ENCODE measurements around the gene ZCCHC10.
"Not testable (repeated sequence)": the region's sequence is repeated elsewhere in the genome, so short reads cannot be mapped to it uniquely, and the experiment has no call there.

The ZCCHC10 gene

GRCh38 chr5:132961887-132962286 lies 64.5 kb downstream of the ZCCHC10 start:
- Histone ChIP-seq H4K20me1 (ENCODE audit: insufficient read depth, low read length) (no peaks in the 10 kb centered on the region; the same call in 1 of the 2 replicates), H3K27ac (ENCODE audit: low read depth, low read length, poor library complexity, severe bottlenecking) (peak overlapping the region; percentile 50)

GRCh38 chr5:132961123-132961815 lies 65.1 kb downstream of the ZCCHC10 start:
- peaks cover 24% of the 10 kb centered on the region for H3K36me3 ChIP-seq (ENCODE audit: insufficient read depth, low read length)
- H3K4me3 ChIP-seq (ENCODE audit: low read depth, low read length, poor library complexity, severe bottlenecking): peak overlapping the region; percentile 68
- H3F3A ChIP-seq (ENCODE audit: insufficient read depth, low read length); H3K9me3 ChIP-seq (ENCODE audit: low read length); H4K20me1 ChIP-seq (ENCODE audit: insufficient read depth, low read length); H3K27ac ChIP-seq (ENCODE audit: low read depth, low read length, poor library complexity, severe bottlenecking); H2AFZ ChIP-seq (ENCODE audit: low read length); H3K27me3 ChIP-seq (ENCODE audit: insufficient read depth, low read length); H3K9me2 ChIP-seq (ENCODE audit: low read depth, low read length): not testable (repeated sequence)
- peak overlapping the region; percentile 73 for H3K9ac ChIP-seq (ENCODE audit: low read length)
- peaks cover 18% of the 10 kb centered on the region for H3K4me1 ChIP-seq (ENCODE audit: insufficient read depth, low read length, severe bottlenecking)
- peaks cover 64% of the 10 kb centered on the region for H3K79me2 ChIP-seq (ENCODE audit: insufficient read depth, low read length)
- H3K4me2 ChIP-seq (ENCODE audit: low read length): peak overlapping the region; percentile 83

More at GRCh38 chr5:132961887-132962286, 64.5 kb downstream of the ZCCHC10 start:
- Histone ChIP-seq H3K27me3 (ENCODE audit: insufficient read depth, low read length) (no peaks in the 10 kb centered on the region), H3K36me3 (ENCODE audit: insufficient read depth, low read length) (peaks cover 24% of the 10 kb centered on the region), H3K9me3 (ENCODE audit: low read length) (no peaks in the 10 kb centered on the region), H3F3A (ENCODE audit: insufficient read depth, low read length) (no peaks in the 10 kb centered on the region), H3K9ac (ENCODE audit: low read length) (peak overlapping the region; percentile 73), H3K79me2 (ENCODE audit: insufficient read depth, low read length) (peaks cover 59% of the 10 kb centered on the region), H3K4me1 (ENCODE audit: insufficient read depth, low read length, severe bottlenecking) (peaks cover 18% of the 10 kb centered on the region), H2AFZ (ENCODE audit: low read length) (no peak overlapping the region), H3K9me2 (ENCODE audit: low read depth, low read length) (no peaks in the 10 kb centered on the region), H3K4me3 (ENCODE audit: low read depth, low read length, poor library complexity, severe bottlenecking) (peak overlapping the region; percentile 68), H3K4me2 (ENCODE audit: low read length) (peak overlapping the region; percentile 83)
- TF ChIP-seq, protein P1, sequence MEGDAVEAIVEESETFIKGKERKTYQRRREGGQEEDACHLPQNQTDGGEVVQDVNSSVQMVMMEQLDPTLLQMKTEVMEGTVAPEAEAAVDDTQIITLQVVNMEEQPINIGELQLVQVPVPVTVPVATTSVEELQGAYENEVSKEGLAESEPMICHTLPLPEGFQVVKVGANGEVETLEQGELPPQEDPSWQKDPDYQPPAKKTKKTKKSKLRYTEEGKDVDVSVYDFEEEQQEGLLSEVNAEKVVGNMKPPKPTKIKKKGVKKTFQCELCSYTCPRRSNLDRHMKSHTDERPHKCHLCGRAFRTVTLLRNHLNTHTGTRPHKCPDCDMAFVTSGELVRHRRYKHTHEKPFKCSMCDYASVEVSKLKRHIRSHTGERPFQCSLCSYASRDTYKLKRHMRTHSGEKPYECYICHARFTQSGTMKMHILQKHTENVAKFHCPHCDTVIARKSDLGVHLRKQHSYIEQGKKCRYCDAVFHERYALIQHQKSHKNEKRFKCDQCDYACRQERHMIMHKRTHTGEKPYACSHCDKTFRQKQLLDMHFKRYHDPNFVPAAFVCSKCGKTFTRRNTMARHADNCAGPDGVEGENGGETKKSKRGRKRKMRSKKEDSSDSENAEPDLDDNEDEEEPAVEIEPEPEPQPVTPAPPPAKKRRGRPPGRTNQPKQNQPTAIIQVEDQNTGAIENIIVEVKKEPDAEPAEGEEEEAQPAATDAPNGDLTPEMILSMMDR (IDR thresholded peaks at IDR 0.05; ENCODE audit: low read length): no peak
- TF ChIP-seq EZH2 (IDR thresholded peaks at IDR 0.05; ENCODE audit: borderline replicate concordance, low read length): no peak

DNA sequence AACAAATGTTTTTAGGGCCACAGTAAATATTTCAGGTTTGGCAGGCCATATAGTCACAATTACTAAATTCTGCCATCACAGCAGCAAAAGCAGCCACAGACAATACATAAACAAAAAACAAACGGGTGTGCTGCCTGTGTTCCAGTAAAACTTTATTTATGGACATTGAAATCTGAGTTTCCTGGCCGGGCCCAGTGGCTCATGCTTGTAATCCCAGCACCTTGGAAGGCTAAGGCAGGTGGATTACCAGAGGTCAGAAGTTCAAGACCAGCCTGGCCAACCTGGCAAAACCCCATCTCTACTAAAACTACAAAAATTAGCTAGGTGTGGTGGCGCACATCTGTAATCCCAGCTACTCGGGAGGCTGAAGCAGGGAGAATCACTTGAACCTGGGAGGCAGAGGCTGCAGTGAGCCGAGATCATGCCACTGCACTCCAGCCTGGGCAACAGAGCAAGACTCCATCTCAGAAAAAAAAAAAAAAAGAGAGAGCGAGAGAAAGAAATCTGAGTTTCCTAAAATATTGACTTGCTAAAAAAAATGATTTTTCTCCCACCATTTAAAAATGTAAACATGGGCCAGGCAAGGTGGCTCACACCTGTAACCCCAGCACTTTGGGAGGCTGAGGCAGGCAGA lies 70.1 kb downstream of the ZCCHC10 start:
- H3K27ac ChIP-seq (ENCODE audit: low read depth, low read length, poor library complexity, severe bottlenecking); H3K4me1 ChIP-seq (ENCODE audit: insufficient read depth, low read length, severe bottlenecking); H3K9ac ChIP-seq (ENCODE audit: low read length); H3K4me3 ChIP-seq (ENCODE audit: low read depth, low read length, poor library complexity, severe bottlenecking); H3F3A ChIP-seq (ENCODE audit: insufficient read depth, low read length); H4K20me1 ChIP-seq (ENCODE audit: insufficient read depth, low read length); H2AFZ ChIP-seq (ENCODE audit: low read length); H3K9me2 ChIP-seq (ENCODE audit: low read depth, low read length); H3K4me2 ChIP-seq (ENCODE audit: low read length); H3K27me3 ChIP-seq (ENCODE audit: insufficient read depth, low read length); H3K9me3 ChIP-seq (ENCODE audit: low read length): not testable (repeated sequence)
- Histone ChIP-seq H3K79me2 (ENCODE audit: insufficient read depth, low read length) (peaks cover 89% of the 10 kb centered on the region), H3K36me3 (ENCODE audit: insufficient read depth, low read length) (peaks cover 43% of the 10 kb centered on the region)

GRCh38 chr5:132953710-132954109 lies 72.6 kb downstream of the ZCCHC10 start:
- peaks cover 78% of the 10 kb centered on the region for H3K79me2 ChIP-seq (ENCODE audit: insufficient read depth, low read length)
- no peaks in the 10 kb centered on the region for H3K27me3 ChIP-seq (ENCODE audit: insufficient read depth, low read length)
- H3F3A ChIP-seq (ENCODE audit: insufficient read depth, low read length): no peaks in the 10 kb centered on the region
- no peaks in the 10 kb centered on the region for H4K20me1 ChIP-seq (ENCODE audit: insufficient read depth, low read length)
- H3K9me2 ChIP-seq (ENCODE audit: low read depth, low read length): no peaks in the 10 kb centered on the region
- H3K9ac ChIP-seq (ENCODE audit: low read length): no peak overlapping the region
- H3K4me1 ChIP-seq (ENCODE audit: insufficient read depth, low read length, severe bottlenecking): peaks cover 2% of the 10 kb centered on the region
- no peak overlapping the region for H3K4me3 ChIP-seq (ENCODE audit: low read depth, low read length, poor library complexity, severe bottlenecking)
- H3K36me3 ChIP-seq (ENCODE audit: insufficient read depth, low read length): peaks cover 28% of the 10 kb centered on the region; the same call in 1 of the 2 replicates
- H3K4me2 ChIP-seq (ENCODE audit: low read length): no peak overlapping the region
- no peak overlapping the region for H2AFZ ChIP-seq (ENCODE audit: low read length)
- H3K9me3 ChIP-seq (ENCODE audit: low read length): no peaks in the 10 kb centered on the region
- TF ChIP-seq, protein P1 (IDR thresholded peaks at IDR 0.05; ENCODE audit: low read length): no peak
- TF ChIP-seq EZH2 (IDR thresholded peaks at IDR 0.05; ENCODE audit: borderline replicate concordance, low read length): no peak
- no peak overlapping the region for H3K27ac ChIP-seq (ENCODE audit: low read depth, low read length, poor library complexity, severe bottlenecking)

Measured in OCI-LY1 (cell line).